Measurements from ENCODE around the gene SAFB2. TPM values are rescaled to one million over a fixed set of nuclear protein-coding genes. Genes with fewer than 3 reads are reported as not detected.

The SAFB2 gene
- total RNA-seq, 1 experiment from 2014 or later: 76.1 TPM

GRCh38 chr19:5578097-5578846 is 44.3 kb downstream of the SAFB2 start:
- H2BK15ac ChIP-seq (ENCODE audit: low read depth, low read length): no peak overlapping the region
- H4K20me1 ChIP-seq (ENCODE audit: control insufficient read depth, insufficient read depth, insufficient read length): no peaks in the 10 kb centered on the region
- no peak overlapping the region for H2AFZ ChIP-seq (ENCODE audit: low read length)
- no peak overlapping the region for H3K4ac ChIP-seq (ENCODE audit: low read depth, low read length)
- peak overlapping the region; percentile 58 for H3K18ac ChIP-seq (ENCODE audit: insufficient read length, low read depth, low read length)
- H2BK12ac ChIP-seq (ENCODE audit: insufficient read length, low read depth, low read length): no peak overlapping the region
- Mint-ChIP-seq H3K4me1 (peaks cover 12 to 15% of the 10 kb centered on the region in 2 experiments), H3K9me3 (no peaks in the 10 kb centered on the region), H3K27ac (no peak overlapping the region; a peak in 1 of 7 replicates), H3K4me3 (no peak overlapping the region), H3K27me3 (ENCODE audit: low read depth) (no peaks in the 10 kb centered on the region; the same call in 1 of the 2 replicates), H3K36me3 (ENCODE audit: insufficient read depth in 1 of 3, low read depth in 3 of 3) (no peaks in the 10 kb centered on the region)
- H2BK5ac ChIP-seq (ENCODE audit: insufficient read length, low read length): no peak overlapping the region
- peak overlapping the region; percentile 44; the same call in 1 of the 2 replicates for H3K14ac ChIP-seq (ENCODE audit: insufficient read depth, low read length)
- no peak overlapping the region for H3K9ac ChIP-seq (ENCODE audit: extremely low read depth, insufficient read length, low read length)
- no peak overlapping the region for H3K27ac ChIP-seq (ENCODE audit: insufficient read length, low read depth, low read length)
- no CpG with 5 or more reads among the region's 28 CpGs for WGBS (ENCODE audit: extremely low coverage, insufficient read length, low lambda C conversion rate)
- no peak overlapping the region for H4K5ac ChIP-seq (ENCODE audit: insufficient read length, low read depth, low read length)
- no peak overlapping the region for H4K91ac ChIP-seq (ENCODE audit: insufficient read length, low read depth, low read length)
- H2BK20ac ChIP-seq (ENCODE audit: low read depth, low read length, poor library complexity, severe bottlenecking): no peak overlapping the region
- no peaks in the 10 kb centered on the region for H3K4me1 ChIP-seq (ENCODE audit: insufficient read depth, low read length)
- no peak overlapping the region for H2AK5ac ChIP-seq (ENCODE audit: insufficient read length, low read length)
- no peaks in the 10 kb centered on the region for H3K79me2 ChIP-seq (ENCODE audit: insufficient read depth, low read length)
- no peaks in the 10 kb centered on the region for H3K9me3 ChIP-seq (ENCODE audit: control insufficient read depth, low read depth, low read length)
- no peaks in the 10 kb centered on the region for H3K79me1 ChIP-seq (ENCODE audit: insufficient read depth, low read depth, low read length, poor library complexity, severe bottlenecking)
- no peaks in the 10 kb centered on the region for H3K27me3 ChIP-seq (ENCODE audit: insufficient read depth, low read length)
- H4K8ac ChIP-seq (replicated peaks; ENCODE audit: insufficient read length, low read depth, low read length): no peak overlapping the region
- DNase-seq: peak; percentile 82
- H3K23me2 ChIP-seq (ENCODE audit: insufficient read length, low read depth, low read length, poor library complexity, severe bottlenecking): no peaks in the 10 kb centered on the region
- H3T11ph ChIP-seq (ENCODE audit: low read length): no peak overlapping the region
- TF ChIP-seq CTCF (conservative IDR thresholded peaks at IDR 0.05): peak; percentile 99
- no peak overlapping the region for H2BK120ac ChIP-seq (ENCODE audit: low read depth, low read length, poor library complexity, severe bottlenecking)
- H3K4me2 ChIP-seq (ENCODE audit: insufficient read depth, insufficient read length, low read length): no peak overlapping the region
- no peak overlapping the region for H3K56ac ChIP-seq (ENCODE audit: insufficient read length, low read depth, low read length)
- H3K23ac ChIP-seq (ENCODE audit: insufficient read length, low read depth, low read length): no peak overlapping the region
